PFSK-1 (cell line): ENCODE measurements around the gene ZNF740.

ENCODE experiments used
- FOXP2 ChIP-seq: optimal IDR thresholded peaks from 2 replicates; pipeline ENCODE3; 2011; ENCODE audit warnings: borderline replicate concordance, control low read depth, inconsistent platforms; ENCODE audit not compliant: insufficient read depth; ENCODE audit errors: extremely low read length, extremely low read depth
- POLR2AphosphoS5 ChIP-seq: IDR thresholded peaks from 2 replicates; pipeline ENCODE4 v1.6.1; 2012; ENCODE audit warnings: low read depth, mild to moderate bottlenecking, control low read depth, low read length, moderate library complexity
- SIN3A ChIP-seq: IDR thresholded peaks from 2 replicates; pipeline ENCODE4 v1.6.1; 2012; ENCODE audit warnings: mild to moderate bottlenecking, low read length, moderate library complexity, borderline replicate concordance; ENCODE audit not compliant: insufficient read depth
- TAF1 ChIP-seq: IDR thresholded peaks from 2 replicates; pipeline ENCODE4 v1.6.1; 2012; ENCODE audit warnings: low read length, control low read depth, borderline replicate concordance; ENCODE audit not compliant: insufficient read depth
- TF ChIP-seq, protein P1 (sequence below), 2 experiments: IDR thresholded peaks; 2 replicates each; pipeline versions ENCODE4 v1.6.1 to v1.8.0; 2011 to 2012; ENCODE audit warnings: low read depth in 2 of 2, low read length in 2 of 2, control low read depth in 1 of 2, inconsistent platforms in 1 of 2, mild to moderate bottlenecking in 1 of 2, moderate library complexity in 1 of 2; ENCODE audit not compliant: insufficient read depth in 1 of 2

The ZNF740 gene

GRCh38 chr12:53190108-53190729 is 9.7 kb downstream of the ZNF740 start:
- no peak for TF ChIP-seq FOXP2
- TF ChIP-seq POLR2AphosphoS5 = no peak
- TF ChIP-seq, protein P1, sequence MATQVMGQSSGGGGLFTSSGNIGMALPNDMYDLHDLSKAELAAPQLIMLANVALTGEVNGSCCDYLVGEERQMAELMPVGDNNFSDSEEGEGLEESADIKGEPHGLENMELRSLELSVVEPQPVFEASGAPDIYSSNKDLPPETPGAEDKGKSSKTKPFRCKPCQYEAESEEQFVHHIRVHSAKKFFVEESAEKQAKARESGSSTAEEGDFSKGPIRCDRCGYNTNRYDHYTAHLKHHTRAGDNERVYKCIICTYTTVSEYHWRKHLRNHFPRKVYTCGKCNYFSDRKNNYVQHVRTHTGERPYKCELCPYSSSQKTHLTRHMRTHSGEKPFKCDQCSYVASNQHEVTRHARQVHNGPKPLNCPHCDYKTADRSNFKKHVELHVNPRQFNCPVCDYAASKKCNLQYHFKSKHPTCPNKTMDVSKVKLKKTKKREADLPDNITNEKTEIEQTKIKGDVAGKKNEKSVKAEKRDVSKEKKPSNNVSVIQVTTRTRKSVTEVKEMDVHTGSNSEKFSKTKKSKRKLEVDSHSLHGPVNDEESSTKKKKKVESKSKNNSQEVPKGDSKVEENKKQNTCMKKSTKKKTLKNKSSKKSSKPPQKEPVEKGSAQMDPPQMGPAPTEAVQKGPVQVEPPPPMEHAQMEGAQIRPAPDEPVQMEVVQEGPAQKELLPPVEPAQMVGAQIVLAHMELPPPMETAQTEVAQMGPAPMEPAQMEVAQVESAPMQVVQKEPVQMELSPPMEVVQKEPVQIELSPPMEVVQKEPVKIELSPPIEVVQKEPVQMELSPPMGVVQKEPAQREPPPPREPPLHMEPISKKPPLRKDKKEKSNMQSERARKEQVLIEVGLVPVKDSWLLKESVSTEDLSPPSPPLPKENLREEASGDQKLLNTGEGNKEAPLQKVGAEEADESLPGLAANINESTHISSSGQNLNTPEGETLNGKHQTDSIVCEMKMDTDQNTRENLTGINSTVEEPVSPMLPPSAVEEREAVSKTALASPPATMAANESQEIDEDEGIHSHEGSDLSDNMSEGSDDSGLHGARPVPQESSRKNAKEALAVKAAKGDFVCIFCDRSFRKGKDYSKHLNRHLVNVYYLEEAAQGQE (IDR thresholded peaks at IDR 0.05; ENCODE audit: insufficient read depth in 1 of 2, low read depth in 2 of 2, low read length in 2 of 2) = no peak
- no peak for TF ChIP-seq SIN3A
- TF ChIP-seq TAF1 = no peak

DNA sequence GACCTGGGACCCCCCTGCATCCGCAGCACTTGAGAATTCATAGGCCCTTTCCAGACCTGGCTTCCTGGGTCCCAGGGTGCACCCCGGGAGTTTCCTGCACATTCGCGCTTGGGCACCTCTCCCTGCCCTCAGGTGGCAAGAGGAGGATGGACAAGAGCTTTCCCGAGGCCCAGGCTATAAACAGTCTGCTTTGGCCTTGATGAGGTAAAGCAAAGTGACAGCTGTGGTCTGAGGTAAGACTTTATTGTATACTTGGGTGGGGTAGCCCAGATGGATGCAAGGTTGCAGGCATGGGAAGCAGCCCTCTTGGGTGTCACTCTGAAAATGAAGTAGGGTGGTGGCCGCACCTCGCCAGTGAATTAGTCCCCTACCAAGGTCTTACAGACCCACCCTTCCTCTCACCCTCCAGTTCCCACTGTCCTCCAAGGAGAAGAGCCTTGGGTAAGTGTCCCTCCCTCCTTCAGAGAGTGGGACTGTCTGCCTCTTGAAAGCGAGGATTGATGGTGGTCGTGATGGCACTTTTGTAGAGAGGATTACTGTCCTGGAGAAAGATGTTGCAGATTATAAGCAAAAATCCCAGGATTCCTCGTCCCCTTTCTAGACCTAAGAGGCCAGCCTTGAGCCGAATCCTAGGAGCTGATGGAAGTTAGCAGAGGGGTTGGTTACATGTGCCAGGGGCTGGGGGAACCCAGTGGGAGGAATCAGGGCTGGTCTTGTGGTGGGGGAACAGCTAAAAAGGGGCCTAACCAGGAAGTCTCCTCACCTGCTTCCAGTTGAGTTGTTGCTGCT is 10.8 kb downstream of the ZNF740 start:
- TF ChIP-seq SIN3A (no peak), TAF1 (no peak), POLR2AphosphoS5 (no peak), FOXP2 (no peak)
- TF ChIP-seq, protein P1 (IDR thresholded peaks at IDR 0.05; ENCODE audit: insufficient read depth in 1 of 2, low read depth in 2 of 2, low read length in 2 of 2) = no peak

- no peak for TF ChIP-seq FOXP2
- TF ChIP-seq SIN3A = no peak
- TF ChIP-seq, protein P1 (IDR thresholded peaks at IDR 0.05; ENCODE audit: insufficient read depth in 1 of 2, low read depth in 2 of 2, low read length in 2 of 2) = no peak
- TF ChIP-seq TAF1 = no peak
- TF ChIP-seq POLR2AphosphoS5 = no peak
These were observed 11.5 kb downstream of the ZNF740 start for GRCh38 chr12:53191885-53192530.

DNA sequence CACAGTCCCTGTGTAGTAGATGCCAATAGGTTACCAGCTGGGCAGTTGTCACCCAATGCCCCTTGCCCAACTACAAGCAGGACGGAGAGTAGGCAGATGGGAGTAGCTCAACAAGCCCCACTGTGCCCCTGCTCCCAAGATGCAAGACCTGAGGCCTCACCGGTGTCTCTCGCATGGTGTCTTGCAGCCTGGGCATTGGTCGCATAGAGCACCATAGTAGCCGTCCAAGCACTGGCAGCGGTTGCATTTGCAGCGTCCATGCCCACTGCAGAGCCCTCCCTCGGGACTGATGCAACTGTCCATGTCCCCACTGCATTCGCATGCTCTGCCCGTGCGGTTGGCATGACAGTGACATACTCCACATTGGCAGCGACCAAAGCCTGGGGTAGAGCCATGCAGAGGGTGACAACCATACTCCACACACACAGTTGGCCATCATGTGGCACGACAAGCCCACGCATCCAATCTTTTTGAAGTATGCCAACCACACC is 12.1 kb downstream of the ZNF740 start:
- no peak for TF ChIP-seq POLR2AphosphoS5
- TF ChIP-seq, protein P1 (IDR thresholded peaks at IDR 0.05; ENCODE audit: insufficient read depth in 1 of 2, low read depth in 2 of 2, low read length in 2 of 2) = no peak
- TF ChIP-seq TAF1 = no peak

- TF ChIP-seq TAF1 (no peak), POLR2AphosphoS5 (no peak), FOXP2 (no peak), SIN3A (no peak)
- TF ChIP-seq, protein P1 (IDR thresholded peaks at IDR 0.05; ENCODE audit: insufficient read depth in 1 of 2, low read depth in 2 of 2, low read length in 2 of 2) = no peak
These were observed 12.5 kb downstream of the ZNF740 start for GRCh38 chr12:53193040-53193439.
